GM19328 (cell line): ENCODE data around the gene PPIG.
"Not testable (repeated sequence)": the region's sequence is repeated elsewhere in the genome, so short reads cannot be mapped to it uniquely, and the experiment has no call there.

ENCODE experiments used
- ATAC-seq: cut with Tn5 transposase; IDR thresholded peaks from one replicate; pipeline ENCODE4 v1.9.1; 2021; ENCODE audit warnings: mild to moderate bottlenecking, moderate library complexity; ENCODE audit not compliant: unreplicated experiment

Gene PPIG

DNA sequence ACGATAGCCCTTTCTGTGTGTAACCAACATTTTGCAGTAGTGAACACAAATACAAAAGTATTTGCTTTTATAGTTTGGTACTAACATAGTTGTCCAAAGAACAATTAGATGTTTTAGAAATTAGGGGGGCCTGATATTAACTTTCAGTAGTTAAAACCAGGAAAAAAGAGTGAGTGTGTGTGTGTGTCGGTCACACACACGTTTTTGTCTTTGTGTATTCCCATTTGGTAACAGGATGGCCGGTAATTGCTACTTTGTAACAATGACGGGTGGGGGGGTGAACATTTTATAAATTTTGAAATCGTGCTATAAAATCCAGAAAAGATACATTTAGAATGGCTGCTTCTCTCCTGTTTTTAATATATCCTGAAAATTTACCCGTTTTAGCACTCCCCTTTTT lies 1.5 kb downstream of the PPIG start:
- no peak for ATAC-seq

DNA sequence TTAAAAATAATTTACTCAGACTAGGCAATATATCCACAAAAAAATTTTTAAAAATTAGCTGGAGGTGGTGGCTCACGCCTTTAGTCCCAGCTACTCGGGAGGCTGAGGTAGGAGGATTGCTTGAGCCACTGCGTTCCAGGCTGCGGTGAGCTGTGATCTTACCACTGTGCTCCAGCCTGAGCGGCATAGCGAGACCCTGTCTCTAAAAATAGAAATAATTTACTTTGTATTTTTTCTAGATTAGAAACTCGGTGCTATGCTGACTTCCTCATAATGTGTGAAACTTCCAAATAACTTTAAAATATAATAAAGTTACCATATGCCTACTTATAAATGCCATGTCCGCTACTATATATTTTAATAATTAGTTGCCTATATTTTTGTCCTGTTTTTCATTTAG lies 6.7 kb downstream of the PPIG start:
- ATAC-seq = no peak

DNA sequence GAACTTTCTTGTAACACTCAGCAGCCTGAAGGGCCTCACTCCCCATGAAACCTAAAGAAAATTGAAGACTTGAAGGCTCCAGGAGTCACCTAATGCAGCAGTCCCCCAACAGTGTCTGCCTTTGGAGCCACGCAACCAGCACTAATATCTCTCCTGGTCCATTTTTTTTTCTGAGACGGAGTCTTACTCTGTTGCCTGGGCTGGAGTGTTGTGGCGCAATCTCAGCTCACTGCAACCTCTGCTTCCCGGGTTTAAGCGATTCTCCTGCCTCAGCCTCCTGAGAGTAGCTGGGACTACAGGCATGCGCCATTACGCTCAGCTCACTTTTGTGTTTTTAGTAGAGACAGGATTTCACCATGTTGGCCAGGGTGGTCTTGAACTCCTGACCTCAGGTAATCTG lies 12.4 kb downstream of the PPIG start:
- not testable (repeated sequence) for ATAC-seq

DNA sequence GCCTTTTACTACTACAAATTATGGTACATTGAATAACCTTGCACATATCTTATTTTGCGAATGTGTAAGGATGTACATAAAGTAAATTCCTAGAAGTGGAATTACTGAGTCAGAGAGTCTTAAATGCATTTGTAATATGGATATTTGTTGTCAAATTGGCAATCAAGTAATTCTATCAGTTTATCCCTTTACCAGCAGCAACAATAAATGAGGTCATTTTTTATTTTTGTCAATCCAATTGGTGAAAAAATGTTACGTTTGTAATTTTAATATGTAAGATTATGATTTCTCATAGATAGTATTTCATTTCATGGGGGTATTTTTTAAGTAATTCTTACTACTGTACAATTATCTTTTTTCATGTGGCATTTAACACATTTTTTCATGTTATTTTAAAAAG lies 14.8 kb downstream of the PPIG start:
- ATAC-seq = no peak

DNA sequence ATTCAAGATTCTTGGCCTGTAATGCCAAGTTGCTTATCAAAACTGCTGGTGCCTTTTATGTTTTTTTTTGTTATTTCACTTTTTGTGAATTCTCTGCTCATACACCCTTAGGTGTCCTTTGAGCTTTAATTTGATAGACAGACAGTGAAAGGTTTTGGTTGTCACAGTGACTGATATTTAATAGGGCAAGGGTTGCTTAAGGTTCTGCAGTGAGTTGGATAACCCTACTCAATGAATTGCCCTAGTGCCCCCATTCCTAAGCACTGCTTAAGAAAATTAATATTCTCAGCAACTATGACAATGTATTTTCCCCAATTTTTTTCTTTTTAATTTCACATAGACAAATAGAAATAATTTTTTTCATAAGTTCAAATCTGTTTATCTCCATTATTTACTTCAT lies 15.4 kb downstream of the PPIG start:
- ATAC-seq = no peak

DNA sequence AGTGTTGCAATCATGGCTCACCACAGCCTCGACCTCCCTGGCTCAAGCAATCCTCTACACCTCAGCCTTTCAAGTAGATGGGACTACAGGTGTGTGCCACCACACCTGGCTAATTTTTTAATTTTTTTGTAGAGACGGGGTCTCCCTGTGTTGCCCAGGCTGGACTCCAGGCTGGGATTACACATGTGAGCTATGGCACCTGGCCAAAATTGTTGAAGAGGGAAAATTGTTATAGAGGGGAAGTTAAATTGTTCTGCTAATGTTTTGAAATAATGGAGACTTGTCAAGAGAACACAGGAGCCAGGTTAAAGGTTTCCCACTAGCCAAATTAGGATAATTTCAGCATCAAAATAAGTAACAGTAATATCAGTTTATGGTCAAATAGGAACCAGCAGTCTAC lies 25.1 kb downstream of the PPIG start:
- ATAC-seq = no peak

DNA sequence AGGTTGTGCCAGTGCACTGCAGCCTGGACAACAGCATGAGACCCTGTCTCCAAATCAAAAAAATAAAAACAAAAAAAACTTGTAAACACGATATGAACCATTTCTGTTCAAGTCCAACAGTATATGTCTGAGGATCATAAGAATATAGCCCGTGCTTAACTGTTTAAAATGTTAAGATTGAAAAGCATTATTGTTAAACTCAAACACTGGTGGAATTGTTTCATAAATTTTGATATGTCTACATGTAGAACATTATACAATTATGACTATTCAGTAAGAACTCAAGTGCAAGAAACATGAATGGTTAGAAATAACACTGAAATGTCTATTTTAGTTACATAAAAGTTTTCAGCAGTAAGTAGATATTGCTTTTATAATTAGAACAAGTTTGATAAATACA lies 29.7 kb downstream of the PPIG start:
- no peak for ATAC-seq

DNA sequence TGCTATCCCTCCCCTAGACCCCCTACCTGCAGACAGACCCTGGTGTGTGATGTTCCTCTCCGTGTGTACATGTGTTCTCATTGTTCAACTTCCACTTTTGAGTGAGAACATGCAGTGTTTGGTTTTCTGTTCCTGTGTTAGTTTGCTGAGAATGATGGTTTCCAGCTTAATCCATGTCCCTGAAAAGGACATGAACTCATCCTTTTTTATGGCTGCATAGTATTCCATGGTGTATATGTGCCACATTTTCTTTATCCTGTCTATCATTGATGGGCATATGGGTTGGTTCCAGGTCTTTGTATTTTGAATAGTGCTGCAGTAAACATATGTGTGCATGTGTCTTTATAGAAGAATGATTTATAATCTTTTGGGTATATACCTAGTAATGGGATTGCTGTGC lies 31.8 kb downstream of the PPIG start:
- not testable (repeated sequence) for ATAC-seq

DNA sequence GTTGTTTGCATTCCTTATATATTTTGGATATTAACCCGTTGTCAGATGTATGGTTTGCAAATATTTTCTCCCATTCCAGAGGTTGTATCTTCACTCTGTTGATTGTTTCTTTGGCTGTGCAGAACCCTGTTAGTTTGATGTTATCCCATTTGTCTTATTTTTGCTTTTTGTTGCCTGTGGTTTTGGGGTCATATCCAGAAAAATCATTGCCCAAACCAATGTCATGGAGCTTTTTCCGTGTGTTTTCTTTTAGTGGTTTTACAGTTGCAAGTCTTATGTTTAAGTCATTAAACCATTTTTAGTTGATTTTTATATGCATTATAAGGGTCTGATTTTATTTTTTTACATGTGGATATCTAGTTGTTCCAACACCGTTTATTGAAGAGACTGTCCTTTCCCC lies 35.8 kb downstream of the PPIG start:
- ATAC-seq = no peak

DNA sequence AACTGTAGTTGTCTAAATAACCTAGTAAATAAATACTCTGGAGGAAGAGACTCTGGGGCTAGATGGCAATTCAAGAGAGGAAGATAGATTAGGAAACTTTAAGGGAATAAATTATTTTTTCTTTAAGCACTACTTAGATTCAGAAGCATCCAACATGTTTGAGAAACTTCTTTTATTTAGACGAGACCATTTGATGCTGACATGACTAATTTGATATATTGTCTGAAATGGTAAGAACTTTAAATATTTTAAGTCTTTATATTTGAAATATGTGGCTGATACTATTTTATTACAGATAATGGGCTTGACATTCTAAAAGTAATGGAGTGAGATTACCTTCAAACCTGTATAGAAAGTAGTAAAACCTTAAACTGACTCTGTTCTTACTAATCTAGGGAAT lies 36.4 kb downstream of the PPIG start:
- no peak for ATAC-seq

DNA sequence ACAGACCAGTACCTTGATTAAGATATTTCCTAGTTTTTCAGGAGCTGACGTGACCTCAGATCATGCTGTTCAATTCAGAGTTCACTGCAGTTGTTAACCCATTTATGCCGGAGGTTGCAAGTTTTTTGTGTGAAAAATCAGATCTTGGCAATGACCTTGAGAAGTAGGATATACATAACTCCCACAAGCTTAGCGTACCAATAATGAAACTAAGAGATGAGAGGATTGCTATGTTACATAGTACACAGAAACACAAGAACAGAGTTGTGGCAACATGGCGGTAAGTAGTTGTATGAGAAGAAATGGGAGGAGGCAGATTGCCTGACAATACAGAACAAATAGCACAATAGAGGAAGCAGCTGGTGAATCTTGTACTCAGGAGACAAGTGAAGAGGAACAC lies 39.1 kb downstream of the PPIG start:
- ATAC-seq = no peak

DNA sequence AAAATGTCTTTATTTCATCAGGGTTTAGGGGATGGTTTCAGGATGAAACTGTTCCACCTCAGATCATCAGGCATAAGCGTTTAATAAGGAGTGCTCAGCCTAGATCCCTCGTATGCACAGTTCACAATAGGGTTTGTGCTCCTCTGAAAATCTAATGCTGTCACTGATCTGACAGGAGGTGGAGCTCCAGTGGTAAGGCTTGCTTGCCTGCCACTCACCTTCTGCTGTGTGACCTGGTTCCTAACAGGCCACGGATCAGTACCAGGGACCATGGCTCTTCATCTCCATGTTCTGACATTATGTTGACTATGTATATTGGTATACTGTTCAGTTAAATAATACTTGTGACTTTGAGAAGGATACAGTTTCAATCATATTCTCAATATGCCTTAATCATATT lies 41.6 kb downstream of the PPIG start:
- no peak for ATAC-seq

DNA sequence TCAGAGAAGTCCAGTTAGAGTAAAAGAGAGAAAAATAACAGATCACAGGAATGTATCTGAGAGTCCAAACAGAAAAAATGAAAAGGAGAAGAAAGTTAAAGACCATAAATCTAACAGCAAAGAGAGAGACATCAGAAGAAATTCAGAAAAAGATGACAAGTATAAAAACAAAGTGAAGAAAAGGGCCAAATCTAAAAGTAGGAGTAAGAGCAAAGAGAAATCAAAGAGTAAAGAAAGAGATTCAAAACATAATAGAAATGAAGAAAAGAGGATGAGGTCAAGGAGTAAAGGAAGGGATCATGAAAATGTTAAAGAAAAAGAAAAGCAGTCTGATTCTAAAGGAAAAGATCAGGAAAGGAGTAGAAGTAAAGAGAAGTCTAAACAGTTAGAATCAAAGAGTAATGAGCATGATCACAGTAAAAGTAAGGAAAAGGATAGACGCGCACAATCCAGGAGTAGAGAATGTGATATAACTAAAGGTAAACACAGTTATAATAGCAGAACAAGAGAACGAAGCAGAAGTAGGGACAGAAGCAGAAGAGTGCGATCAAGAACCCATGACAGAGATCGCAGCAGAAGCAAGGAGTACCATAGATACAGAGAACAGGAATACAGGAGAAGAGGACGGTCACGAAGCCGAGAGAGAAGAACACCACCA lies 52.4 kb downstream of the PPIG start:
- ATAC-seq = no peak

DNA sequence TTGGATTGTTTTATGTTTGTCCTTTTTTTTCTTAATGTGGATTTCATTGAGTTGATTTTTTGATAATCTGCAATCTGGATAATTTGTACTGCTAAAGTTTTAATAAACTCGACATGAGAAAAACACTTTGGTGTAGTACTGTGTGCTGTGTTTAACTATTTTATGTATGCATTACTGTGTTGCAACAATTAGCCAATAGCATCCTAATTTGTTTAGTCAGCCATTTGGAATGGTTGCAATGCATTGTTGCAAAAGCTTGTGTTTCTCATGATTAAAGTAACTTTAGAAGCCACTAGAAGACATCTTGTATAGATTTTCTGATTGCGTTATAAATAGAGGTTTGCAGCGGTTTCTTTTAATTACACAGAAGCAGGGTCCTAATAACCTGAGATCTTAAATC lies 53.5 kb downstream of the PPIG start:
- no peak for ATAC-seq

DNA sequence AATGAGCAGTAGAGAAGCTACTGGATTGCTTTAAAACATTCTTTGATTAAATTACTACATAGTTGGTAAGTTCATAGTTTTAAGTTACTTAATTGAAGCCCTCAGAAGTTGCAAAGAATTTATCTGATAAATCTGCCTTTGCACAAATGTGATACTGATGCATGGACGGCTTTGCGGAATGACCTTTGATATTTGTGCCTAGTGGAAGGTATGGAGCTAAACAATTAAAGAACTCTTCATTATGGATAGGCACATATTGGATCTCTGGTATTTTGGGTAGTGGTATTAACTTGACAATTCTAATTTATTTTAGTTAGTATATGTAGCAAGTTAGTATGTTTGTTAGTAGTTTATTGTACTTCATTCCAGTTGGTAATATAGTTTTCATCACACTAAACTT lies 56.0 kb downstream of the PPIG start:
- ATAC-seq = no peak

DNA sequence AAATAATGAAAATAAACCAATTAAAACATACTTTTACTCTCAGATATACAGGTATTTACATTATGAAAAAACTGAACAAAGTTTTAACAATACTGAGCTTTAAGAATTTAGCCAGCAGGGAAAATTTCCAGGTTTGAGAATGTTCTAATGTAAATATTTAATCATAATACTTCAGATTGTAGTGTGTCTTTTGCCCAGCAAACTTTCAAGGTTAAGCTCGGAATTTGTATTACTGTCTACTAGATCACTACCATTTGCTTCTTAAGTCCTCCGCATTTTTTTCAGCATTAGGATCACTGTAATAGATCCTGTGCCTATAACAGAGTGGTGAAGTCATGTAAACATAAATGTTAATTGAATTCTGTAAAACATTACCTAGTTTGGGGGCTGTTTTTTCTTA lies 57.3 kb downstream of the PPIG start:
- no peak for ATAC-seq

DNA sequence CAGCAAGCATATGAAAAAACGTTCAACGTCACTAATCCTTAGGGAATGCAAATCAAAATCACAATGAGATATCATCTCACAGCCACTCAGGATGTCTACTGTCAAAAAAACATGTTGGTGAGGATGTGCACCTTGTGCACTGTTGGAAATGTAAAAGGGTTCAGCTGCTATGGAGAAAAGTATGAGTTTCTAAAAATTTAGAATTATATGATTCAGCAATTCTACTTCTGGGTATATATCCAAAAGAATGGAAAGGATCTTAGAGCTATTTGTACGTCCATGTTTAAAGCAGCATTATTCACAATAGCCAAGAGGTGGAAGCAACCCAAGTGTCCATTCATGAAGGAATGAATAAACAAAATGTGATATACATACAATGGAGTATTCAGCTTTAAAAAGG lies 60.0 kb downstream of the PPIG start:
- no peak for ATAC-seq

DNA sequence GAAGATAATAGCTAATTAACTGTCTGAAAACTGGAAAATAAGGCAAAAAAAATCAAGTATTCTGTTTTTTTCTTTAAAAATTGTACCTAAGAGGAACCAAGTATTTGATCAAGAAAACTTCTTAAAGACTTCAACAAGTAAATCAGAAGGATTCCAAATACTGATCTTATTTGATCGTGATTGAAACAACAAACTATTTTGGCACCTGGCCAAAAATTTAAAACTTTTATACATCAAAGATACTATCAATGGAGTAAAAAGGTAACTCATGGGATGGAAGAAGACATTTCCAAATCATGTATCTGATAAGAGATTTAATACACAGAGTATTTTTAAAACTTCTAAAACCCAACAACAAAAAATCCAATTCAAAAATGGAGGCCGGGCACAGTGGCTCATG lies 63.3 kb downstream of the PPIG start:
- ATAC-seq = no peak

DNA sequence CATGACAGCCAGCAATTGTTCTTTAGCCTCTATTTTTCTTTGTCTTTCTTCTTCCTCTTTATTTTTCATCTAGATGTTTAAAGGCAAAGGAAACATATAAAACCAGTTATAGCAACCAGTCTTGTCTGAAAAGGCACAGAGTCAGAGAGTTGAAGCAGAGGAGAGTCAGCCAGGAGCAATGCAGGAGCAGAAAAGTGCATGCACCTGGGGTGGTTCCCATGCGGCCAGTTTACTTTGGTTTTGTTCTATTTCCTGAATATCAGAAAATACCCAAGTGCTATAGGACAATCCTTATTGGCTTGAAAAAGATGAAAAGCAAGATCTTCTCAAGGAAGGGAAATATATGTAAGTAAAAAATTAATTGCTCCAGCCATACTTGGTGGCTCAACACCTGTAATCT lies 65.1 kb downstream of the PPIG start:
- no peak for ATAC-seq

DNA sequence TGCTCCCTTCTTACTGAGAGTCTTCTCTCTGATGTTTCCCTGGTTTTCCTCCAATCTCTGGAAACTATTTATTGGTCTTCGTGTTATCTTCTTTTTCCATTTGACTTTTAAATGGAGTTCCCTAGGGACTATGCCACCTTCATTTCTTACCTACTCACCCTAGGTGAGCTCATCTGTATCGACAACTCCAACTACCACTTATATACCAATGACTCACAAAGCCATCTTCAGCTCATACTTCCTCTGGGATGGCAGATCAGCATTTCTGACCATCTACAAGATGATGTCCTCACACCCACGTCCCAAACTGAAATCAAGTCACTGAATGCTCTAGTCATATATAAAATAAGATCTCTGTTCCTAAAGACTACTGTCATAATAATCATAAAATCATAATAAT lies 69.5 kb downstream of the PPIG start:
- ATAC-seq = no peak

DNA sequence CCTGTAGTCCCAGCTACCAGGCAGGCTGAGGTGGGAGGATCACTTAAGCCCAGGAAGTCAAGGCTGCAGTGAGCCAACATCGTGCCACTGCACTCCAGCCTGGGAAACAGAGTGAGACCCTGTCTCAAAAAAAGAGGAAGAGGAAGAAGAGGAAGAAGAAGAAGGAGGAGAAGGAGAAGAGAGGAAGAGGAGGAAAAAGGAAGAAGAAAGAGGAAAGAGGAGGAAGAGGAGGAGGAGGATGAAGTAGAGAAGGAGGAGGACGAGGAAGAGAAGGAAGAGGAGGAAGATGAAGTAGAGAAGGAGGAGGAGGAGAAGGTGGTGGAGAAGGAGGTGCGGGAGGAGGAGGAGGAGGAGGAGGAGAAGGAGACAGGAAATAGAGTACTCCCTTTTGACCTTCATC lies 72.0 kb downstream of the PPIG start:
- no peak for ATAC-seq

DNA sequence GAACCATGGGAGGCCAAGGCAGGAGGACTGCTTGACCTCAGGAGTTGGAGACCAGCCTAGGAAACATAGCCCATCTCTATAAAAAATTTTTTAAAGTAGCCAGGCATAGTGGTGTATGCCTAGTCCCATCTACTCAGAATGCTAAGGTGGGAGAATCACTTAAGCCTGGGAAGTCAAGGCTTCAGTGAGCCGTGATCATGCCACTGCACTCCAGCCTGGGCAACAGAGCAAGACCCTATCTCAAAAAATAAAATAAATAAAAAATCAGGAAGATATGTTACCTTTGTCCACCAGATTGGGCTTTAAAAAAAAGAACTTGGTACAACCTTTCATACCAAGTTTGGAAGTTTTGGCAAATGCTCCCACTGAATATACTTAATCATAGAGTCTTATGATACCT lies 74.7 kb downstream of the PPIG start:
- ATAC-seq = no peak

DNA sequence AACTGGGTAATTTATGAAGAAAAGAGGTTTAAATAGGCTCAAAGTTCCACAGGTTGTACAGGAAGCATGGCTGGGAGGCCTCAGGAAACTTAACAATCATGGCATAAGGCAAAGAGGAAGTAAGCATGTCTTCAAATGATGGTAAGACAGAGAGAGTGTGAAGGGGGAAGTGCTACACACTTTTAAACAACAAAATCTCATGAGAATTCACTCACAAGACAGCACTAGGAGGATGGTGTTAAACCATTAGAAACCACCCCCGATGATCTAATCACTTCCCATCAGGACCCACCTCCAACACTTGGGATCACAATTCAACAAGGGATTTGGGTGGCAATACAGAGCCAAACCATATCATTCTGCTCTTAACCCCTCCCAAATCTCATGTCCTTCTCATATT lies 75.2 kb downstream of the PPIG start:
- ATAC-seq = no peak

DNA sequence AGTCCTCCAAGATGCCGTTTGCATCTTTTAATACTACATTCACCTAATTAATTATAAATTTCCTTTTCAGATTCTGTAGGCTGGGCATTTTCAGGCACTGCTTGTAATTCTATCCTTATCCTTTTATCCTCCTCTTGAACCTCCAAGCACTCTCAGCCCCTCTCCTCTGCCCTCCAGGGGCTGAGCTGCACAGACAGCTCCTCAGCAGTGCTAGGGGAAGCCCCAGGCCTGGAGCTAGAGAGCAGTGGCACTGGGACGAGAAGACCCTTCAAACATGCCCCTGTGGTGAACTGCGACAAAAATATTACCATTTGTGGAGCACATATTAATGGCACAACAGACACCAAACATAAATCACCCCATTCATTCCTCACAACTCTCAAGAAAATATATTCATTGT lies 77.1 kb downstream of the PPIG start:
- no peak for ATAC-seq
